NK-92 treated with Interleukin-12 subunit alpha and Interleukin-12 subunit beta, amount 100 ng/mL, for 24 hours (cell line): ENCODE data around the gene SREK1IP1.
A peak's percentile ranks its signal among the peaks of the same experiment; 100 is the strongest.

Experiments
- DNase-seq: peaks from one replicate; lab custom pipeline; 2025; lab: John Stamatoyannopoulos, UW

SREK1IP1 gene

GRCh38 chr5:64768358-64769312 is at the start of gene SREK1IP1, which contains the start of gene CWC27:
Gene SREK1IP1 (minus strand): TSS chr5:64768691. CDS start chr5:64768517, 174 bp downstream.
Gene CWC27 (plus strand): TSS chr5:64768930. CDS start chr5:64769147, 217 bp downstream.
- DNase-seq, result peak; percentile 66

- DNase-seq, result no peak
These were observed 49.8 kb upstream of the SREK1IP1 start for GRCh38 chr5:64818245-64818644.

GRCh38 chr5:64814073-64814472 is 45.6 kb upstream of the SREK1IP1 start:
- no peak for DNase-seq

GRCh38 chr5:64811050-64811640 is 42.7 kb upstream of the SREK1IP1 start:
- no peak for DNase-seq

GRCh38 chr5:64807520-64807919 is 39.0 kb upstream of the SREK1IP1 start:
- DNase-seq, result no peak

- no peak for DNase-seq
These were observed 38.0 kb upstream of the SREK1IP1 start for GRCh38 chr5:64806537-64806936.

GRCh38 chr5:64800926-64801325 is 32.4 kb upstream of the SREK1IP1 start:
- DNase-seq, result no peak

- DNase-seq, result no peak
These were observed 27.8 kb upstream of the SREK1IP1 start for GRCh38 chr5:64796301-64796700.

- no peak for DNase-seq
These were observed 25.7 kb upstream of the SREK1IP1 start for GRCh38 chr5:64794053-64794770.

GRCh38 chr5:64792469-64792868 is 24.0 kb upstream of the SREK1IP1 start:
- no peak for DNase-seq

GRCh38 chr5:64790210-64790609 is 21.7 kb upstream of the SREK1IP1 start:
- no peak for DNase-seq

GRCh38 chr5:64789457-64789856 is 21.0 kb upstream of the SREK1IP1 start:
- no peak for DNase-seq

GRCh38 chr5:64788156-64788555 is 19.7 kb upstream of the SREK1IP1 start:
- DNase-seq, result no peak

GRCh38 chr5:64786372-64786771 is 17.9 kb upstream of the SREK1IP1 start:
- DNase-seq, result no peak

- peak; percentile 34 for DNase-seq
These were observed 16.0 kb upstream of the SREK1IP1 start for GRCh38 chr5:64784451-64785025.

- no peak for DNase-seq
These were observed 6.8 kb upstream of the SREK1IP1 start for GRCh38 chr5:64775291-64775690.

GRCh38 chr5:64773533-64773932 is 5.0 kb upstream of the SREK1IP1 start:
- DNase-seq, result no peak

GRCh38 chr5:64771736-64772135 is 3.2 kb upstream of the SREK1IP1 start:
- DNase-seq, result no peak

- DNase-seq, result no peak
These were observed 1.4 kb upstream of the SREK1IP1 start for GRCh38 chr5:64769855-64770254.

- no peak for DNase-seq
These were observed 533 bp downstream of the SREK1IP1 start for GRCh38 chr5:64767959-64768357.

- no peak for DNase-seq
These were observed 1.6 kb downstream of the SREK1IP1 start for GRCh38 chr5:64766941-64767340.
